Peyer's patch (tissue), 4 donors: ENCODE data around the gene CTDNEP1. TPM values are rescaled to one million over a fixed set of nuclear protein-coding genes. Genes with fewer than 3 reads are reported as not detected.

Experiments
- DNase-seq, 3 donors: peaks; one replicate each; pipeline ENCODE4 v3.0.0-alpha.2; 2017 to 2019
- H3K27ac ChIP-seq, 4 donors: fragments of 200-600 bp; sonication (generic); one replicate each; pipeline ENCODE4 v1.5.1; 2016 to 2019
- H3K27me3 ChIP-seq, 2 donors: fragments of 200-600 bp; sonication (generic); one replicate each; pipeline ENCODE4 v1.5.1; 2019
- H3K36me3 ChIP-seq, 3 donors: fragments of 200-600 bp; sonication (generic); one replicate each; pipeline ENCODE4 v1.5.1; 2016 to 2019
- H3K4me1 ChIP-seq, 4 donors: fragments of 200-600 bp; sonication (generic); one replicate each; pipeline ENCODE4 v1.5.1; 2016 to 2019
- H3K4me3 ChIP-seq, 4 donors: fragments of 200-600 bp; sonication (generic); 1 replicate in 3 of 4; 2 replicates in 1 of 4; pipeline ENCODE4 v1.5.1; 2016 to 2019; ENCODE audit warnings: mild to moderate bottlenecking in 1 of 4
- H3K9me3 ChIP-seq, 4 donors: fragments of 200-600 bp; sonication (generic); one replicate each; pipeline ENCODE4 v1.5.1; 2016 to 2019; ENCODE audit warnings: mild to moderate bottlenecking in 1 of 4
- POLR2A ChIP-seq, 2 donors: fragments of 450-650 bp; IDR thresholded peaks; one replicate each; pipeline ENCODE4 v1.5.1; 2017; ENCODE audit warnings: antibody characterized with exemption in 2 of 2, mild to moderate bottlenecking in 2 of 2, moderate library complexity in 2 of 2
- total RNA-seq, 4 donors: library from RNA; depleted of rRNA; stranded (reverse); fragments of >200 nt; gene quantifications; one replicate each; pipeline ENCODE4 v1.1.0, GENCODE V29; 2016
- TF ChIP-seq, protein P1 (sequence below), 6 experiments: fragments of 450-650 bp in 4 of 6; fragments of 200-600 bp in 2 of 6; sonication (generic) in 1 of 6; IDR thresholded peaks; one replicate each; pipeline ENCODE4 v1.5.1; 2017 to 2019; ENCODE audit warnings: antibody characterized with exemption in 6 of 6, mild to moderate bottlenecking in 3 of 6, moderate library complexity in 1 of 6

CTDNEP1 gene
- total RNA-seq, 4 donors from 2014 or later = 55.3 to 86.9 (median 76.4) TPM

DNA sequence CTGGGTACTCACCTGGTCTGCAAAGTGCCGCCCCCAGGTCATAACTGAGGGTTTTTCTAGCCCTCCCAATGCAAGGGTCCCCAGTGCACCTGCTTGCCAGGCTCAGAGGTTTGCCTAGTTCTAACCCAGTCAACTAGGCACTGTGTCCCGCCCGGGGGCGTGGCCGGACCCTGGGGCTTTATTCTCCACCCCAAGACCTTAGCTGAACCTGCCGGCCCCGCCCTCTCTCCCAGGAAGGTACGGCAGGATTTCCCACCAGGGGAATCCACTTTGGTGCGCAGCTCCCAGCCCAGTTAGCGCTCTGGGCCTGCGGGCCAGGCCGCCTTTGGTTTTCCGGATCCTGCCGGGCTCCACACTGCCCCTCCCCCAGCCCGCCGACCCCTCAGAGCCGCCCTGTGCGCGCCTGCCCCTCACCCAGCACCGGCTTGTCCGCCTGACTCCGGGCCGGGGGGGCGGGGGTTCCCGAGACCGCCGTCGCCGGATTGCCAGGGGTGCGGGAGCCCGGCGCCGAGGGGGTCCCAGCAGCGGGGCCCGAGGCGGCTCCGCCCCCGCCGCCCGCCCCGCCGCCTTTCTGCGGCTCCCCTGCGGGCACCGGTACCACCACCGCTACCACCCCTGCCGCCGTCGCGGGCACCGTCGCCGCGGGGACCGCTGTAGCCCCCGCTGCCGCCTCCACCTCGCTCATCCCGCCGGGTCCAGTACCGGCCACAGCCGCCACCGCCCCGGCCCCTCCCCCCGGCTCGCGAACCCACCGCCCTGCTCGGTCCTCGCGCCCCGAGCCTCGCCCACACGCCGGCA is 42.5 kb upstream of the CTDNEP1 start:
- Histone ChIP-seq H3K36me3 (no peaks in the 10 kb centered on the region), H3K9me3 (peaks cover 0 to 3% (median 0%) of the 10 kb centered on the region in 4 donors), H3K27ac (peak overlapping the region; percentile 10 to 92 (median 71)), H3K27me3 (no peaks in the 10 kb centered on the region), H3K4me3 (peak overlapping the region; percentile 17 to 54 (median 48)), H3K4me1 (peaks cover 0 to 48% (median 17%) of the 10 kb centered on the region in 4 donors)
- peak in 2 of 3 donors; percentile 89 to 93 for DNase-seq
- TF ChIP-seq POLR2A (IDR thresholded peaks at IDR 0.05) = peak in 1 of 2 donors; percentile 20
- TF ChIP-seq, protein P1, sequence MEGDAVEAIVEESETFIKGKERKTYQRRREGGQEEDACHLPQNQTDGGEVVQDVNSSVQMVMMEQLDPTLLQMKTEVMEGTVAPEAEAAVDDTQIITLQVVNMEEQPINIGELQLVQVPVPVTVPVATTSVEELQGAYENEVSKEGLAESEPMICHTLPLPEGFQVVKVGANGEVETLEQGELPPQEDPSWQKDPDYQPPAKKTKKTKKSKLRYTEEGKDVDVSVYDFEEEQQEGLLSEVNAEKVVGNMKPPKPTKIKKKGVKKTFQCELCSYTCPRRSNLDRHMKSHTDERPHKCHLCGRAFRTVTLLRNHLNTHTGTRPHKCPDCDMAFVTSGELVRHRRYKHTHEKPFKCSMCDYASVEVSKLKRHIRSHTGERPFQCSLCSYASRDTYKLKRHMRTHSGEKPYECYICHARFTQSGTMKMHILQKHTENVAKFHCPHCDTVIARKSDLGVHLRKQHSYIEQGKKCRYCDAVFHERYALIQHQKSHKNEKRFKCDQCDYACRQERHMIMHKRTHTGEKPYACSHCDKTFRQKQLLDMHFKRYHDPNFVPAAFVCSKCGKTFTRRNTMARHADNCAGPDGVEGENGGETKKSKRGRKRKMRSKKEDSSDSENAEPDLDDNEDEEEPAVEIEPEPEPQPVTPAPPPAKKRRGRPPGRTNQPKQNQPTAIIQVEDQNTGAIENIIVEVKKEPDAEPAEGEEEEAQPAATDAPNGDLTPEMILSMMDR (IDR thresholded peaks at IDR 0.05) = no peak

DNA sequence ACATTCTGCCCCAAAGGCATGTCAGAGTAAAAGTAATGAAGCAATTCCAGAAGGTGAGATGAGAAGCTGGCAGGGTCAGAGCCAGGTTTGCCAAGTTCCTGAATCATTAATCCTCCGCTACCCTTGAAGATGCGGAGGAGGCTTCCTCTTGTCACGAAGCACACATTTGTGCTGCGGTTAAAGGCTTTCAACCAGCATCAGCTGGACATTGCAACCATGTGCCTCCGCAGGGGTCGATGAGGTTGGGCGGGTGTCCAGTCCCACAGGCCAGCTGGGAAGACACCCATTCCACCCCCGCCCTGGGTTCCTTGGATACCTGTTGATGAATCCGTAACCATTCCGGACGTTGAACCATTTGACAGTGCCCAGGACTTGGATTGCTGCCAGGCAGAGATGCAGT is 41.6 kb upstream of the CTDNEP1 start:
- no peaks in the 10 kb centered on the region for H3K36me3 ChIP-seq
- H3K4me1 ChIP-seq = peaks cover 0 to 48% (median 17%) of the 10 kb centered on the region in 4 donors
- H3K9me3 ChIP-seq = peaks cover 0 to 3% (median 0%) of the 10 kb centered on the region in 4 donors
- peak overlapping the region in 2 of 4 donors; percentile 86 to 92 for H3K27ac ChIP-seq
- TF ChIP-seq, protein P1 (IDR thresholded peaks at IDR 0.05) = no peak
- TF ChIP-seq POLR2A (IDR thresholded peaks at IDR 0.05) = no peak
- DNase-seq = no peak
- no peak overlapping the region for H3K4me3 ChIP-seq
- no peaks in the 10 kb centered on the region for H3K27me3 ChIP-seq

DNA sequence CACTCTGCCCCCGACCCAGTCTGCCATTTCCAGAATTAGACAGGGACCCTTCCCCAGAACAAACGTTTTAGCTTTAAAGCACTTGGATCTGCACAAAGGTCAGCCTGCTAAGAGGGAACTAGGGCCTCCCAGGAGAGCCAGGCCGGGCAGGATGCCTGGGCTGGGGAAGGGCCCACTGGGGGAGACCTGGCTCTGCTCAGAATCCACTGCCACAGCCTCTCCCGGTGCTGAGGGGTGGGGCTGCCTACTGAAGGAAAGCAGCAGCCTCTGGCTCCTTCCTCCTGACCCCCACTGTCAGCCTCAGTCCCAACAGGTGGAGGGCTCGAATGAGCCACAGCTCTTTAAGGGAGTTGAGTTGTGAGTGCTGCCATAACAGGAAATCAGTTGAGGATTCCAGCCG is 41.2 kb upstream of the CTDNEP1 start:
- Histone ChIP-seq H3K27me3 (no peaks in the 10 kb centered on the region), H3K4me3 (no peak overlapping the region), H3K36me3 (no peaks in the 10 kb centered on the region), H3K9me3 (peaks cover 0 to 3% (median 0%) of the 10 kb centered on the region in 4 donors), H3K4me1 (peaks cover 0 to 48% (median 17%) of the 10 kb centered on the region in 4 donors), H3K27ac (peak overlapping the region in 1 of 4 donors; percentile 86)
- DNase-seq = no peak
- TF ChIP-seq POLR2A (IDR thresholded peaks at IDR 0.05) = no peak
- TF ChIP-seq, protein P1 (IDR thresholded peaks at IDR 0.05) = no peak

DNA sequence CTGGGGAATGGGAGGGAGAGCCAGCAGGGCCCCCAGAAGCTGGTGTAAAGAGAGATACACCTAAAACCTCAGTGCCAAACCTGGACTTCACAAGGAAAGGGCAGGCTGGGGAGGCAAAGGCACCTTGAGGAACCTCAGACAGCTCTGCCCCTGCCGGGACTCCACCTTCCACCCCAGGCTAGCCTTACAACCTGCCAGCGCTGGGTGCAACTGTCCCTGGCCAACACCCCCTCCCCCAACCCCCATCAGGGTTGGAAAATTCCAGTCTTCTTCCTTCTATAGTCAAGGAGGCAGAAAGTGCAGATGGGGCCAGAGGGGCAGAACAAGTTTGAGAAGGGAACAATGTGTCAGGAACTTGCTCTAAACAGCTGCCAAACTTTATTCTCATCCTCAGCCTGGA is 40.7 kb upstream of the CTDNEP1 start:
- H3K27ac ChIP-seq = no peak overlapping the region
- H3K4me3 ChIP-seq = no peak overlapping the region
- TF ChIP-seq, protein P1 (IDR thresholded peaks at IDR 0.05) = no peak
- TF ChIP-seq POLR2A (IDR thresholded peaks at IDR 0.05) = no peak
- H3K9me3 ChIP-seq = peaks cover 0 to 3% (median 0%) of the 10 kb centered on the region in 4 donors
- no peak for DNase-seq
- peaks cover 0 to 48% (median 17%) of the 10 kb centered on the region in 4 donors for H3K4me1 ChIP-seq
- H3K36me3 ChIP-seq = no peaks in the 10 kb centered on the region
- H3K27me3 ChIP-seq = no peaks in the 10 kb centered on the region

DNA sequence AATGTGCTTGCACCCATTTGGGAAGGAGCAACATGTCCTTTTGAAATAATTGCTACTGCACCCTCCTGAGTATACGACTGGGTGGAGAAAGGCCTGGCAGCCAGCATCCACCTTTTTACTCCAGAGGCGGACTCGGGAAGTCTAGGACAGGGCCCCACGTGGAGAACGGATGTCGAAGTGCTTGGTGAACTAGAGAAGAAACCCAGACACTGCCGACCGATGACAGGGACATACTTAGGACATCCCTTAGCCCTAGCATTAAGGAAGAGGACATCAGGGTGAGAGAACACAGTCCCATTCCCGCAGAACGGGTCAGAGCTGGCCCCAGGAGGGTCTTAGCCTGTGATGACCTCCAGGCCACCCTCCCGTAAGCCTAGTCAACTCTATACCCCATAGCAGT is 39.2 kb upstream of the CTDNEP1 start:
- TF ChIP-seq, protein P1 (IDR thresholded peaks at IDR 0.05) = no peak
- TF ChIP-seq POLR2A (IDR thresholded peaks at IDR 0.05) = no peak
- Histone ChIP-seq H3K4me1 (peaks cover 0 to 36% (median 10%) of the 10 kb centered on the region in 4 donors), H3K27ac (no peak overlapping the region), H3K4me3 (no peak overlapping the region), H3K36me3 (no peaks in the 10 kb centered on the region), H3K9me3 (peaks cover 0 to 3% (median 0%) of the 10 kb centered on the region in 4 donors), H3K27me3 (no peaks in the 10 kb centered on the region)
- DNase-seq = no peak
